Cardiac fibroblast (primary cell): ENCODE results near the gene ODAPH.

Experiments
- DNase-seq, 2 donors: peaks; one replicate each; pipeline versions ENCODE4 v3.0.0 to v3.0.0-alpha.2; 2010; ENCODE audit warnings: low read depth in 2 of 2
- H3K4me3 ChIP-seq, 2 donors: replicated peaks in 1 of 2; 1 replicate in 1 of 2; 2 replicates in 1 of 2; pipeline ENCODE4 v1.5.1; 2011; ENCODE audit warnings: low read depth in 2 of 2, low read length in 2 of 2, mild to moderate bottlenecking in 2 of 2, moderate library complexity in 1 of 2
- TF ChIP-seq, protein P1 (sequence below): IDR thresholded peaks from one replicate; pipeline ENCODE4 v1.5.1; 2011; ENCODE audit warnings: low read depth, mild to moderate bottlenecking, low read length, inconsistent platforms

ODAPH gene

DNA sequence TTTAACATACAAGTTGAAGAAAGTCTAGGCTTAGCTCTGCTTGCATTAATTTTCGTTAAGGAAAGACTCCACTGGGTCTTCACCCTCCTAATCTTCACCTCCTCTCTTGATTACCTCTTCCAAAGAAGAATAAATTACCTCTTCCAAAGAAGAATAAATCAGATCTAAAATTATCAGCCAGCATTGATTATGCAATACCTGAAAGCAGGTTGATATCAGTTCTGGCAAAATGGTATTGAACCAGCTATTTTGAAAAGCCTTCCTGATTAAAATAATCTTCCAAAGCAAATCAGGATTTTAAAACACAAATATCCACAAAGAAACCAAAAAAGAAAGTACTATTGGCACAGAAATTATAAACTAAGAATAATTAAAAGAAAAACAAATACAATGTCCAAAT lies 37.5 kb downstream of the ODAPH start:
- DNase-seq, result no peak
- TF ChIP-seq, protein P1, sequence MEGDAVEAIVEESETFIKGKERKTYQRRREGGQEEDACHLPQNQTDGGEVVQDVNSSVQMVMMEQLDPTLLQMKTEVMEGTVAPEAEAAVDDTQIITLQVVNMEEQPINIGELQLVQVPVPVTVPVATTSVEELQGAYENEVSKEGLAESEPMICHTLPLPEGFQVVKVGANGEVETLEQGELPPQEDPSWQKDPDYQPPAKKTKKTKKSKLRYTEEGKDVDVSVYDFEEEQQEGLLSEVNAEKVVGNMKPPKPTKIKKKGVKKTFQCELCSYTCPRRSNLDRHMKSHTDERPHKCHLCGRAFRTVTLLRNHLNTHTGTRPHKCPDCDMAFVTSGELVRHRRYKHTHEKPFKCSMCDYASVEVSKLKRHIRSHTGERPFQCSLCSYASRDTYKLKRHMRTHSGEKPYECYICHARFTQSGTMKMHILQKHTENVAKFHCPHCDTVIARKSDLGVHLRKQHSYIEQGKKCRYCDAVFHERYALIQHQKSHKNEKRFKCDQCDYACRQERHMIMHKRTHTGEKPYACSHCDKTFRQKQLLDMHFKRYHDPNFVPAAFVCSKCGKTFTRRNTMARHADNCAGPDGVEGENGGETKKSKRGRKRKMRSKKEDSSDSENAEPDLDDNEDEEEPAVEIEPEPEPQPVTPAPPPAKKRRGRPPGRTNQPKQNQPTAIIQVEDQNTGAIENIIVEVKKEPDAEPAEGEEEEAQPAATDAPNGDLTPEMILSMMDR, result no peak

GRCh38 chr4:75596061-75596460 lies 40.2 kb downstream of the ODAPH start:
- TF ChIP-seq, protein P1, result no peak
- H3K4me3 ChIP-seq, result no peak overlapping the region
- no peak for DNase-seq

More for the DNA sequence above, 37.5 kb downstream of the ODAPH start:
- H3K4me3 ChIP-seq, result no peak overlapping the region

DNA sequence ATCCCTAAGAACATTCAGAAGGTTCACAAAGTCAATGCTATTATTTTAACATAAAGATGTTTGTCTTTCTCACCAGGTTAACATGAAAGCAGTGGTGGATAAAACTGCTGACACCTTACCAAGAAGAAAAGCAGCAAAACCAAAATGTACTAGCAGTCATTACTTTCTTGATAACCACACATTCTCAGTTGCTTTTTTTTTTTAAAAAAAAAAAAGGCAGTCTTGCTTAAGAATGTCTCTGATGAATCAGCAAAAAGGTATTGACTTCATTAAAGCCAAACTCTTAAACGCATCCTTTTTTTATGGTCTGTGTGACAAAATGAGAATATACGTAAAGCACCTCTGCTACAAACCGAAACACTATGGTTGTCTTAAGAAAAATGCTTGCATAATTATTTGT lies 42.5 kb downstream of the ODAPH start:
- TF ChIP-seq, protein P1, result no peak
- DNase-seq, result peak; percentile 44 to 62
- no peak overlapping the region for H3K4me3 ChIP-seq

DNA sequence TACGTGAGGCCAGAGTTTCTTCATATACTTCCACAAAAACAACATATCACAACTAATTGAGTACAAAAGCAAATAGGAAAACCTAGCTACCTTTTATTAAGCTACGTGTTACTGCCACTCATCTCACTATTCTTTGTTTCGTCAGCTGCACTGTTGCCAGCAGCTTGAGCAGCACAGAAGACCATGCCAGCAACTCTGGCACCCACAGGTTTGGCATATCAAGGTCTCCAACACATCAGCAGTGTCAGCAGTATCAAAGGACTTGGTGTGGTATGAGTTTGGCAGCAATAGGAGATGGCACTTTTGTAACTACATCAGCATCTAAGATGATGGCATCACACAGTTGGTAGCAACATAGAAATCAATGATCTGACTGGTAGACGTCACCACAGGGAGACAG lies 43.8 kb downstream of the ODAPH start:
- no peak overlapping the region for H3K4me3 ChIP-seq
- no peak for DNase-seq
- TF ChIP-seq, protein P1, result no peak

DNA sequence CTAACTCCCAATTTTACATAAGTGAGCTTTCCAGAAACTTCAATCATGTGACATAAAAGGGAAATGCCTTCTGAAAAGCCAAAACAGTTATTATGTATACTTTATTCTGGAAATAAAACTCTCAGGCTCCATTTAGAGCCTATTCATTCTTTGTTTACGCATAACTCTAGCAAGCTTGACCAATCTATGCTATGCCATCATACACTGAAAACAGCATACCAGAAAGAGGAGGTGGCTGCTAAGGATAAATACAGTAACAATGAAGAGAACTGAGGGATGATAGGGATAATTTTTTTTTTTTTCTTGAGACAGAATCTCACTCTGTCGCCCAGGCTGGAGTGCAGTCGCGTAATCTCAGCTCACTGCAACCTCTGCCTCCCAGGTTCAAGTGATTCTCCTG lies 50.1 kb downstream of the ODAPH start:
- no peak overlapping the region for H3K4me3 ChIP-seq
- TF ChIP-seq, protein P1, result no peak
- no peak for DNase-seq

DNA sequence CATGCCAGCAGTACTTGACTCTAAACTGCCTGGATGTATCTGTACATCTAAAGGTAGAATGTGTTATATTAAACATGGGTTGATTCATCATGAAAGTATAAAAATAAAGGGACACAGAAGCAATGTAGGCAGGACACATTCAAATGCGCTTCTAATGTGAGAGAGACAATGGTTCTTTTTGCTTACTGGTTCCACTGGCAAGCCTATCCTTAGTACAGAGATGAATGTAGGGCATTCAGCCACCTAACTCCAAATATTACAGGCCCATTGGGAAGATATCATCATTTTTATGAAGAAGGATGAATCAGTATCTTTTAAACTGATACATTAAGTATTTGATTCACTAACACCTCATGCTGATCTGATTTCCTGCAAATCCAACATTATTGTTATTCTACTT lies 56.4 kb downstream of the ODAPH start:
- no peak for DNase-seq
- H3K4me3 ChIP-seq, result no peak overlapping the region
- TF ChIP-seq, protein P1, result no peak
